ENCODE results near the gene SUGCT. TPM values are rescaled to one million over a fixed set of nuclear protein-coding genes. Genes with fewer than 3 reads are reported as not detected.

SUGCT gene
- total RNA-seq, 3 donors from 2014 or later (not counting 1 experiment from before 2014, with no cell fraction given), result 0.40 to 0.59 TPM; not detected in 1

DNA sequence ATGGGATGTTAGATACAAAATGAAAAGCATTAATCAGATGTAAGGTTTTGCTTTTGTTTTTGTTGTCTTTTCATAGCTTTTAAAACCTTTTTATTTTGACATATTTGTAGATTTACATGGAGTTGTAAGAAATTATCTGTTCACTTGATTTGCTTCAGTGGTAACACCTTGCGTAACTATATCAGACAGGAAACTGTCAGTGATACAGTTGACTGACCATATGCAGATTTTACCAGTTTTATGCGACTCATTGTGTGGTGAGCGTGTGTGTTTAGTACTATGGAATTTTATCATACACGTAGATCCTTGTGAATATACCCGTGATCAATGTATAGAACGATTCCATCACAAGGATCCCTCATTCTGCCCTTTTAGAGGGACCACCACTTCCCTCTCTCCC is 701.4 kb downstream of the SUGCT start:
- intact Hi-C loops (cut with micrococcal nuclease), result no loop called here
- Mint-ChIP-seq H3K27ac (no peak overlapping the region), H3K27me3 (ENCODE audit: low read depth in 2 of 2) (no peaks in the 10 kb centered on the region), H3K36me3 (no peaks in the 10 kb centered on the region), H3K4me3 (no peak overlapping the region), H3K4me1 (no peaks in the 10 kb centered on the region), H3K9me3 (peaks cover 5 to 8% of the 10 kb centered on the region in 2 donors)
- H3K27me3 ChIP-seq (ENCODE audit: control insufficient read depth, insufficient read depth, low read length), result no peaks in the 10 kb centered on the region
- ATAC-seq (no peak), DNase-seq (no peak)
- H3K4me3 ChIP-seq (ENCODE audit: low read length), result no peak overlapping the region
- no peaks in the 10 kb centered on the region for H3K9me3 ChIP-seq (ENCODE audit: control insufficient read depth, insufficient read depth, low read length)
- H3K4me1 ChIP-seq (ENCODE audit: control insufficient read depth, insufficient read depth, low read length), result no peaks in the 10 kb centered on the region
- no peaks in the 10 kb centered on the region for H3K36me3 ChIP-seq (ENCODE audit: control insufficient read depth, insufficient read depth, low read length)
- TF ChIP-seq, protein P1, sequence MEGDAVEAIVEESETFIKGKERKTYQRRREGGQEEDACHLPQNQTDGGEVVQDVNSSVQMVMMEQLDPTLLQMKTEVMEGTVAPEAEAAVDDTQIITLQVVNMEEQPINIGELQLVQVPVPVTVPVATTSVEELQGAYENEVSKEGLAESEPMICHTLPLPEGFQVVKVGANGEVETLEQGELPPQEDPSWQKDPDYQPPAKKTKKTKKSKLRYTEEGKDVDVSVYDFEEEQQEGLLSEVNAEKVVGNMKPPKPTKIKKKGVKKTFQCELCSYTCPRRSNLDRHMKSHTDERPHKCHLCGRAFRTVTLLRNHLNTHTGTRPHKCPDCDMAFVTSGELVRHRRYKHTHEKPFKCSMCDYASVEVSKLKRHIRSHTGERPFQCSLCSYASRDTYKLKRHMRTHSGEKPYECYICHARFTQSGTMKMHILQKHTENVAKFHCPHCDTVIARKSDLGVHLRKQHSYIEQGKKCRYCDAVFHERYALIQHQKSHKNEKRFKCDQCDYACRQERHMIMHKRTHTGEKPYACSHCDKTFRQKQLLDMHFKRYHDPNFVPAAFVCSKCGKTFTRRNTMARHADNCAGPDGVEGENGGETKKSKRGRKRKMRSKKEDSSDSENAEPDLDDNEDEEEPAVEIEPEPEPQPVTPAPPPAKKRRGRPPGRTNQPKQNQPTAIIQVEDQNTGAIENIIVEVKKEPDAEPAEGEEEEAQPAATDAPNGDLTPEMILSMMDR (IDR thresholded peaks at IDR 0.05), result no peak
- no peak overlapping the region for H3K27ac ChIP-seq (ENCODE audit: low read length)
- 67% methylated on average over 5 of the region's 6 CpGs for WGBS (ENCODE audit: insufficient coverage)

DNA sequence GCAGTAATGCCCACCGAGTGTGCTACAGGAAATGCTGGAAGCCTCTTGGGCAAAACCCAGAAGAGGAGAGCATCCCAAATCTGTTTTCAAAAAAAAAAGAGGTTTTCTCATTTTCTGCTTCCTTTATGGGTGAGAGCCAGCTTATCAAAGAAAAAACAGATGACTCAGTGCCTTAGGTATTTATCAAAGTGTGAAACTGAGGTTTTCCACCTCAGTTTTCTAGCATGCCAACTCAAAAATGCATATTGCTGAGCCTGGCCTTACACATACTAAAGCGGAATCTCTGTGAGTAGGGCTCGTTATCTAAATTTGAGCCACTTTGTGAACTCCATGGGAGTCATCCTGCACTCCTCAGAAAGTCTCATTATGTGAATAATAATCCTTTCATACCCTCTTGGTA is 705.1 kb downstream of the SUGCT start:
- Histone ChIP-seq H3K4me1 (ENCODE audit: control insufficient read depth, insufficient read depth, low read length) (no peaks in the 10 kb centered on the region), H3K4me3 (ENCODE audit: low read length) (no peak overlapping the region), H3K27me3 (ENCODE audit: control insufficient read depth, insufficient read depth, low read length) (no peaks in the 10 kb centered on the region), H3K27ac (ENCODE audit: low read length) (no peak overlapping the region), H3K36me3 (ENCODE audit: control insufficient read depth, insufficient read depth, low read length) (no peaks in the 10 kb centered on the region), H3K9me3 (ENCODE audit: control insufficient read depth, insufficient read depth, low read length) (peaks cover 2% of the 10 kb centered on the region)
- no peaks in the 10 kb centered on the region for H3K36me3 Mint-ChIP-seq
- DNase-seq, result no peak
- TF ChIP-seq, protein P1 (IDR thresholded peaks at IDR 0.05), result no peak
- H3K27ac Mint-ChIP-seq, result no peak overlapping the region
- no peak overlapping the region for H3K4me3 Mint-ChIP-seq
- H3K27me3 Mint-ChIP-seq (ENCODE audit: low read depth in 2 of 2), result no peaks in the 10 kb centered on the region
- H3K4me1 Mint-ChIP-seq, result no peaks in the 10 kb centered on the region
- WGBS (ENCODE audit: insufficient coverage), result 80% methylated on average over 3 of the region's 3 CpGs
- ATAC-seq, result no peak
- peaks cover 10 to 15% of the 10 kb centered on the region in 2 donors for H3K9me3 Mint-ChIP-seq
- intact Hi-C loops (cut with micrococcal nuclease), result no loop called here

DNA sequence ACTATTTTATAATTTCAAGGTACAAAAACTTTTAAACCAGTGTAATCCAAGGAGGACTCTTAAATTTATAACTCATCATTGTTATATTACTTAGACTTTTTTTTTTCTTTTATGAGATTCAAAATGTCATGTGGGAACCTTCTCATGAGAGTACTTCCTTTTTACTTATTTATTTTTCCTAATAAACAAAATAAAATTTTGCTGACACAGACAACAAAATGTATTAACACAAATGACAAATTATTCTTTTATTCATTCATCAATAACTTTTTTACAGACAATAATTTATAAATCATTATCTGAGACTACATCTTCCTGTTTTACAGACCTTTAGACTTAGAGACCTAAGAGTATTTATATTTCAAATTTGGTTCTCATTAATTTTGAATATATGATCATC is 706.2 kb downstream of the SUGCT start:
- no peak overlapping the region for H3K27ac Mint-ChIP-seq
- no peak overlapping the region for H3K4me3 Mint-ChIP-seq
- no peak for DNase-seq
- ATAC-seq, result no peak
- no peak overlapping the region for H3K27ac ChIP-seq (ENCODE audit: low read length)
- H3K9me3 Mint-ChIP-seq, result peaks cover 12 to 20% of the 10 kb centered on the region in 2 donors
- no peaks in the 10 kb centered on the region for H3K4me1 Mint-ChIP-seq
- no peaks in the 10 kb centered on the region for H3K36me3 ChIP-seq (ENCODE audit: control insufficient read depth, insufficient read depth, low read length)
- no peaks in the 10 kb centered on the region for H3K36me3 Mint-ChIP-seq
- H3K27me3 Mint-ChIP-seq (ENCODE audit: low read depth in 2 of 2), result no peaks in the 10 kb centered on the region
- H3K27me3 ChIP-seq (ENCODE audit: control insufficient read depth, insufficient read depth, low read length), result no peaks in the 10 kb centered on the region
- intact Hi-C loops (cut with micrococcal nuclease), result no loop called here
- H3K9me3 ChIP-seq (ENCODE audit: control insufficient read depth, insufficient read depth, low read length), result peaks cover 2% of the 10 kb centered on the region
- TF ChIP-seq, protein P1 (IDR thresholded peaks at IDR 0.05), result no peak
- no peaks in the 10 kb centered on the region for H3K4me1 ChIP-seq (ENCODE audit: control insufficient read depth, insufficient read depth, low read length)
- no peak overlapping the region for H3K4me3 ChIP-seq (ENCODE audit: low read length)

DNA sequence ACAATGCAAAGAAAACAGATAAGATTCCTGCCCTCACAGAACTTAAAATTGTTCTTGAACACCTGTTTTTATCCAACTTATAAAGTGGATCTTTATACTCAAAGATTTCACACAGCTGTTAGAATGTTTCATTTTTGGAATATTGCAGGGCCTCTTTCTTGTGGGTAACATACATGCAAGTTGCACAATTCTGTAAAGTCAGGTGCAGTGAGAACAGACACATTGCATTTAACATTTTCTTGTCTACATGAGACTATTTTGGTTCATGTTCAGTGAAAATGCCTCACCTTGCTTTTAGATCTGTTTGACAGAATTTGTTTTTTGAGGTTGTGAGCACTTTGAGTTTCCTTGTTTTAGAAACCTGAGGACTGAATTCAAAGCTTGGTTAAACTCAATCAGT is 707.8 kb downstream of the SUGCT start:
- Histone ChIP-seq H3K27ac (ENCODE audit: low read length) (no peak overlapping the region), H3K4me1 (ENCODE audit: control insufficient read depth, insufficient read depth, low read length) (no peaks in the 10 kb centered on the region), H3K36me3 (ENCODE audit: control insufficient read depth, insufficient read depth, low read length) (no peaks in the 10 kb centered on the region), H3K9me3 (ENCODE audit: control insufficient read depth, insufficient read depth, low read length) (peaks cover 2% of the 10 kb centered on the region), H3K4me3 (ENCODE audit: low read length) (no peak overlapping the region), H3K27me3 (ENCODE audit: control insufficient read depth, insufficient read depth, low read length) (no peaks in the 10 kb centered on the region)
- TF ChIP-seq, protein P1 (IDR thresholded peaks at IDR 0.05), result no peak
- Mint-ChIP-seq H3K4me3 (no peak overlapping the region), H3K36me3 (no peaks in the 10 kb centered on the region), H3K27me3 (ENCODE audit: low read depth in 2 of 2) (no peaks in the 10 kb centered on the region), H3K27ac (no peak overlapping the region), H3K9me3 (peaks cover 10 to 20% of the 10 kb centered on the region in 2 donors), H3K4me1 (no peaks in the 10 kb centered on the region)
- DNase-seq, result no peak
- intact Hi-C loops (cut with micrococcal nuclease), result no loop called here
- no peak for ATAC-seq
